Activated CD4-positive, alpha-beta T cell treated with anti-CD3 and anti-CD28 coated beads, Interleukin-2, amount 10 ng/mL, durations not matched to agents 24 days and 14 days (primary cell): ENCODE measurements around the gene TGIF2. TPM values are rescaled to one million over a fixed set of nuclear protein-coding genes. Genes with fewer than 3 reads are reported as not detected.

Source experiments
- DNase-seq: peaks from one replicate; pipeline ENCODE4 v3.0.0; 2022
- H3K27ac Mint-ChIP-seq: one replicate; pipeline ENCODE4 v1.8.0; 2022; ENCODE audit warnings: mild to moderate bottlenecking, mixed read lengths
- H3K27me3 Mint-ChIP-seq: one replicate; pipeline ENCODE4 v1.8.0; 2022; ENCODE audit warnings: mixed read lengths
- H3K36me3 Mint-ChIP-seq: one replicate; pipeline ENCODE4 v1.8.0; 2022; ENCODE audit warnings: low read depth, mild to moderate bottlenecking, mixed read lengths
- H3K4me1 Mint-ChIP-seq: one replicate; pipeline ENCODE4 v1.8.0; 2021; ENCODE audit warnings: mixed read lengths
- H3K4me3 Mint-ChIP-seq: one replicate; pipeline ENCODE4 v1.8.0; 2022; ENCODE audit warnings: mild to moderate bottlenecking, moderate library complexity, mixed read lengths
- H3K9me3 Mint-ChIP-seq: one replicate; pipeline ENCODE4 v1.8.0; 2021; ENCODE audit warnings: mixed read lengths
- intact Hi-C: fragments of 100-400 bp; cut with micrococcal nuclease; formaldehyde crosslinking; loops from one replicate; pipeline ENCODE4 v1.15.1; 2023
- total RNA-seq: library from RNA; stranded (reverse); gene quantifications from 2 replicates; pipeline ENCODE4 v1.2.3, GENCODE V29; 2022

Gene TGIF2
- total RNA-seq, 1 donor from 2014 or later, result 55.2 TPM

- H3K27me3 Mint-ChIP-seq, result peaks cover 8% of the 10 kb centered on the region
- H3K4me1 Mint-ChIP-seq, result no peaks in the 10 kb centered on the region
- H3K36me3 Mint-ChIP-seq, result no peaks in the 10 kb centered on the region
- no peaks in the 10 kb centered on the region for H3K9me3 Mint-ChIP-seq
- no peak overlapping the region for H3K27ac Mint-ChIP-seq
- intact Hi-C loops, result no loop called here
- no peak overlapping the region for H3K4me3 Mint-ChIP-seq
- DNase-seq, result no peak
Measured at GRCh38 chr20:36541768-36542488, 31.5 kb upstream of the TGIF2 start.

DNA sequence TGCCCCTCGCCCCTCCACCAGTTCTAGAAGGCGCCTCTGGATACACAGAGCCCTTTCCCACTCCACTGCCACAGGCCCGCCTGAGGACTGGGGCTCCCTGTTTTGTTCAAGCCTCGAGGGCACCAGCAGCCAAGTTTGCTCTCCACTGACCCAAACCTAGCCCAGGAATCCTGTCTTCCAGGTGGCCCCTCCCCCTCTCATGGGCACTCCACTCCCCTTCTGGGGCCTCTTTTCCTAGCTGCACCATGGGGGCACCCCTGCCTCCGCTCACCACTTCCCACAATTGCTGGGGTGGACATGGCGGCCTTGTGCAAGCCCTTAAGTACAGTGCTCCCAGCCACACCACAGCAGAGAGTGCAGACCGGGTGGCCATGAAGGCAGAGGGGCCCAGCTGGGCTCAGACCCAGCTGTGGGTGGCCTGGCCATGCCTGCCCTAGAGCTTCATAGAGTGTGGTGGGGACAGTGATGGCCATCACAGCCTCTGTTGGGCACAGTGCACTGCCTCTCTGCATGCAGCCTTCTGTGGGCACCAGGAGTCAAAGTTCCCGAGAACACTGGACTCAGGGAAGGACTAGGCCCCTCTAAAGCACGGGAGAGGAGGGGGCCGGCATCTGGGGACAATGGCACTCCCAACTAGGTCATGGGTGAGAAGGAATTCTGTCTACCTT is 30.7 kb upstream of the TGIF2 start:
- intact Hi-C loops, result no loop called here
- peaks cover 6% of the 10 kb centered on the region for H3K27me3 Mint-ChIP-seq
- no peak for DNase-seq
- no peaks in the 10 kb centered on the region for H3K9me3 Mint-ChIP-seq
- no peak overlapping the region for H3K27ac Mint-ChIP-seq
- H3K4me1 Mint-ChIP-seq, result no peaks in the 10 kb centered on the region
- no peaks in the 10 kb centered on the region for H3K36me3 Mint-ChIP-seq
- no peak overlapping the region for H3K4me3 Mint-ChIP-seq

DNA sequence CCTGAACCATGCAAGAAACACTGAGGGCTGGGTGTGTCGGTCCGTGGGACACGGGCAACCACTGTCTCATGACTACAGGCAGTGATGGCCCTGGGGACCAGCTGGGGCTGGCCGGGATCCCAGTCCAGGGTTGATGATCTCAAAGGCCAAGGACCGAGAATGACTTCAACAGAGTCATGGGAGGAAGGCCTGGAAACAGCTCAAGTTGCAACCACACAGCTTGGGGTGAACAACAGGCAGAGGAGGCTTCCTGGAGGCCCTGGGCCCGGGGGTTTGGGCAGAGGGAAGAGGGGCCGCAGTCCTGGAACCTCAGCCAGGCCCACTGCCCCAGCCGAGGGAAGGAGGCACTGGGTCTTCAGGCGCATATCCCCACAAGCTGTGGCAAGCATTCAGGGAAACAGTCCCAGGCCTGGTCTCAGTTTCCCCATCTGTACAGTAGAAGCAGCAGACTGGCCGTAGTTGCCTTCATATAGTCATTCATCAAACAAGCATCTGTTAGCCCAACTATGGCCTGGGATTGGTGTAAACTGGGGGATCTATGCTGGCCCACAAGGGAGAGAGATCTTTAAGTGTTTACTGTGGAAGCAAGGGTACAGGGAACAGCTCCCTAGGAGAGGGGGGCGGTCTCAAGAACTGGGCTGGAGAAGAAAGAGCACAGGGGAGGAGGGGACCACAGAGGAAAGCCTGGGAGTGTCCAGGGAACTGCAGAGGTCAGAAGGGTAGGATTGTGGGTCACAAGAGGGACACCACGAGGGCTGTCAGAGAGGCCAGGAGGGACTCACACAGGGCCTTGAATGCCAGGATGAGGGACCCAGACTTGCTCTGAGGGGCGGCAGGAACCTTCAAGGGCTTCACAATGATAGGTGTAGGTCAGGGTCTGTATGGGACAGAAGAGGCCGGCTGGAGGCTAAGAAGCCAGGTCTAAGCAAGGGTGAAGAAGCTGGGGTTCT is 29.9 kb upstream of the TGIF2 start:
- no peak for DNase-seq
- Mint-ChIP-seq H3K9me3 (no peaks in the 10 kb centered on the region), H3K36me3 (no peaks in the 10 kb centered on the region), H3K27ac (no peak overlapping the region), H3K4me3 (no peak overlapping the region), H3K27me3 (peaks cover 6% of the 10 kb centered on the region), H3K4me1 (no peaks in the 10 kb centered on the region)
- intact Hi-C loops, result no loop called here

GRCh38 chr20:36544134-36545018 is 29.0 kb upstream of the TGIF2 start:
- H3K4me1 Mint-ChIP-seq, result no peaks in the 10 kb centered on the region
- no peak overlapping the region for H3K27ac Mint-ChIP-seq
- H3K27me3 Mint-ChIP-seq, result peaks cover 5% of the 10 kb centered on the region
- no peaks in the 10 kb centered on the region for H3K9me3 Mint-ChIP-seq
- no peaks in the 10 kb centered on the region for H3K36me3 Mint-ChIP-seq
- H3K4me3 Mint-ChIP-seq, result no peak overlapping the region
- intact Hi-C loops, result no loop called here
- no peak for DNase-seq

DNA sequence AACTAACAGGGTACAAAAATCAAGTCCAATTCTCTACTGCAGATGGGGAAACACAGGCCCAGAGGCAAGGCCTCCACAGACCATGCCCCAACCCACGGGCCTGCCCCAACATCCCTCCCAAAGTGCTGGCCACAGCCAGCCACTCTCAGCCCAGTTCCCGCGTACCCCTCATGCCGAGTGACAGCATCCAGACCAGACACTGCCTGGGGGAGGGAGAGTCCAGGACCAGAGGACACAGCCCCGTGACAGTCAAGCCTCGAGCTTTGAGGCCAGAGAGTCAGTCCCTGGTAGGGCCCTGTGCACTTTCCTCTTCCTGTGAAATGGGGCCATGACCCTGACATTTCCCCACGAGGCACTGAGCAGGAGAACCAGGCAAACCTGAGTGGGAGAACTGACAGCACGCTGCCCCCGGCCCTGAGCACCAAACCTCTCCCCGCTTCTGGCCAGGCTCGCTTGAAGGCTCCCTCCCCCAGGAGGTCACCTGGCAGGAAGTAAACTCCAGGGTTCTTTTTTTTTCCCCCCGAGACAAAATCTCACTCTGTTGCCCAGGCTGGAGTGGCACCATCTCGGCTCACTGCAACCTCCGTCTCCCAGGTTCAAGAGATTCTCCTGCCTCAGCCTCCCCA is 27.2 kb upstream of the TGIF2 start:
- Mint-ChIP-seq H3K27me3 (no peaks in the 10 kb centered on the region), H3K36me3 (no peaks in the 10 kb centered on the region)
- DNase-seq, result no peak

GRCh38 chr20:36547186-36548005 is 26.0 kb upstream of the TGIF2 start:
- Mint-ChIP-seq H3K36me3 (no peaks in the 10 kb centered on the region), H3K27me3 (no peaks in the 10 kb centered on the region), H3K4me3 (no peak overlapping the region), H3K4me1 (no peaks in the 10 kb centered on the region), H3K27ac (no peak overlapping the region), H3K9me3 (no peaks in the 10 kb centered on the region)
- intact Hi-C loops, result no loop called here
- no peak for DNase-seq

More for the DNA sequence above, 27.2 kb upstream of the TGIF2 start:
- Mint-ChIP-seq H3K27ac (no peak overlapping the region), H3K4me1 (no peaks in the 10 kb centered on the region), H3K9me3 (no peaks in the 10 kb centered on the region), H3K4me3 (no peak overlapping the region)
- intact Hi-C loops, result no loop called here

DNA sequence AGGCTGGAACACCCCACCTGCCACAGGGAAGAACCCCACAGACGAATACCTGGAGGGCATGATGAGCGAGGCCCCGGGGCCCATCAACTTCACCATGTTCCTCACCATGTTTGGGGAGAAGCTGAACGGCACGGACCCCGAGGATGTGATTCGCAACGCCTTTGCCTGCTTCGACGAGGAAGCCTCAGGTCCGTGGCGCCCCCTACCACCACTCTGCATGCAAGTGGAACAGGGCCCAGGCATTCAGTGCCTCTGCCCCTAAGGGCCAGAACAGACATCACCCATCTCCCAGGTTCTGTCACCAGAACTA is 25.4 kb upstream of the TGIF2 start:
- no peaks in the 10 kb centered on the region for H3K9me3 Mint-ChIP-seq
- DNase-seq, result no peak
- no peak overlapping the region for H3K4me3 Mint-ChIP-seq
- H3K36me3 Mint-ChIP-seq, result no peaks in the 10 kb centered on the region
- intact Hi-C loops, result no loop called here
- H3K27me3 Mint-ChIP-seq, result no peaks in the 10 kb centered on the region
- H3K27ac Mint-ChIP-seq, result no peak overlapping the region
- H3K4me1 Mint-ChIP-seq, result no peaks in the 10 kb centered on the region

DNA sequence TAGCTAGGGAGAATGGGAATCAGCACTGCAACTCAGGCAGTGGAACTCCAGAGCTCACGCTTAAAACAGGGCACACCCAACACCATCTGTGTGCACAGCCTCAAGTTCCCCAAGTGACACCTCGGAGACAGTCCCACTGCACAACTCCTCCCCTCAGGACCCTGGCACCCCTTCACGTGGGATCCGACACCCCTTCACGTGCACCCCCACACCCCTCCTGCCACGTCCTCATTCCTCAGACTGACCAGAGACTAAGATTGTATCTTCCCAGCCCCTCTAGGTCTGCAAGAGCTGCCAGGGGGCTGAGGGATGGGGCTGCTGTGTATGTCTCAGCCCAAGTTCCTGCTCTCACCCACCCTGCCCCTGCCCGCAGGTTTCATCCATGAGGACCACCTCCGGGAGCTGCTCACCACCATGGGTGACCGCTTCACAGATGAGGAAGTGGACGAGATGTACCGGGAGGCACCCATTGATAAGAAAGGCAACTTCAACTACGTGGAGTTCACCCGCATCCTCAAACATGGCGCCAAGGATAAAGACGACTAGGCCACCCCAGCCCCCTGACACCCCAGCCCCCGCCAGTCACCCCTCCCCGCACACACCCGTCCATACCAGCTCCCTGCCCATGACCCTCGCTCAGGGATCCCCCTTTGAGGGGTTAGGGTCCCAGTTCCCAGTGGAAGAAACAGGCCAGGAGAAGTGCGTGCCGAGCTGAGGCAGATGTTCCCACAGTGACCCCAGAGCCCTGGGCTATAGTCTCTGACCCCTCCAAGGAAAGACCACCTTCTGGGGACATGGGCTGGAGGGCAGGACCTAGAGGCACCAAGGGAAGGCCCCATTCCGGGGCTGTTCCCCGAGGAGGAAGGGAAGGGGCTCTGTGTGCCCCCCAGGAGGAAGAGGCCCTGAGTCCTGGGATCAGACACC is 24.4 kb upstream of the TGIF2 start:
- H3K4me1 Mint-ChIP-seq, result no peaks in the 10 kb centered on the region
- no peaks in the 10 kb centered on the region for H3K9me3 Mint-ChIP-seq

DNA sequence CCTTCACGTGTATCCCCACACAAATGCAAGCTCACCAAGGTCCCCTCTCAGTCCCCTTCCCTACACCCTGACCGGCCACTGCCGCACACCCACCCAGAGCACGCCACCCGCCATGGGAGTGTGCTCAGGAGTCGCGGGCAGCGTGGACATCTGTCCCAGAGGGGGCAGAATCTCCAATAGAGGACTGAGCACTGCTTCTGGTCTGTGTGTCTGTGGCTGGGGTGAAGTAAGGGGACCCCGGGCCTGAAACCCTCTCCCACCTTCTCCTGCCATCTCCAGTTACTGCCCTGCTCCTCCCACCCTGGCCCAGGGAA is 23.8 kb upstream of the TGIF2 start:
- no peaks in the 10 kb centered on the region for H3K27me3 Mint-ChIP-seq
- no peak overlapping the region for H3K27ac Mint-ChIP-seq
- DNase-seq, result no peak
- no peaks in the 10 kb centered on the region for H3K4me1 Mint-ChIP-seq
- intact Hi-C loops, result no loop called here
- no peaks in the 10 kb centered on the region for H3K36me3 Mint-ChIP-seq
- no peak overlapping the region for H3K4me3 Mint-ChIP-seq
- H3K9me3 Mint-ChIP-seq, result no peaks in the 10 kb centered on the region

More for the DNA sequence above, 24.4 kb upstream of the TGIF2 start:
- Mint-ChIP-seq H3K4me3 (no peak overlapping the region), H3K27ac (no peak overlapping the region), H3K27me3 (no peaks in the 10 kb centered on the region), H3K36me3 (no peaks in the 10 kb centered on the region)
- intact Hi-C loops, result no loop called here
- no peak for DNase-seq

DNA sequence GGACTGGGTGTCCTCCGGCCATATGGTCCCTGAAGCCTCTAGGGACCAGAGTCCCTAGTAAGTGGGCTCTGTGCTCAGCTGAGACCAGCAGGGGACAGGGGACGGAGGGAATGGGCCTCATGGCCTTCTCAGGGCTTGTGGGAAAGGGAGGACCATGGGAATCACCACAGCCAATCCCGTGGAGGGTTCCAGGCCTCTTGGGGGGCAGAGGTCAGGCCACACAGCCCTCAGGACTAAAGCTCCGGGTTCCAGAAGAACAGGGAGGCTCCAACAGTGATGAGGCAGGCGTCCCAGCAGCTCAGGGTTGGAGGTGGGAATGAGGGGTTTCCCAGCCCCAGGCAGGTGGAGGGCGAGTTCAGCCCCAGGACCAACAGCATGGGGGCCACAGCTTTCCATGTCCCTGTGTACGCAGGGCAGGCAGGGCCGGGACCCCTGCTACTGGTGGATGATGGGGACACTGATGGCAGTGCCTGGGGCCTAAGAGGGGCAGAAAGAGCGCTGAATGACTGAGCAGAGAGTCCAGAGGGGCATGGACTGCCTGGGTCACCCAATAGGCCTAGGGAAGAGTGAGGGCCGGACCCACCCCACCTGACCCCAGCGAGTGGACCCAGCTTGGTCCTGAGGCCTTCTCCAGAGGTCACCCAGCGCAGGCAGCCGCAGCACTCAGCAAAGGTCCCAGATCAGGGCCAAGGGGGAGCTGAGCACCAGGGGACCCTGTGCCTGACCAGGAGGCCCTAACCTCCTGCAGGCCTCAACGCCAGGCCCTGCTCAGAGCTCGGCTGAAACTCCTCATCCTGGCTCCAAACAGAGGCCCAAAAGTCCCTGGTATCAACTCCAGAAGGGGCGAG is 23.2 kb upstream of the TGIF2 start:
- H3K4me1 Mint-ChIP-seq, result no peaks in the 10 kb centered on the region
- no peak for DNase-seq
- H3K36me3 Mint-ChIP-seq, result no peaks in the 10 kb centered on the region
- H3K4me3 Mint-ChIP-seq, result no peak overlapping the region
- H3K9me3 Mint-ChIP-seq, result no peaks in the 10 kb centered on the region
- no peaks in the 10 kb centered on the region for H3K27me3 Mint-ChIP-seq
- intact Hi-C loops, result no loop called here
- H3K27ac Mint-ChIP-seq, result no peak overlapping the region

DNA sequence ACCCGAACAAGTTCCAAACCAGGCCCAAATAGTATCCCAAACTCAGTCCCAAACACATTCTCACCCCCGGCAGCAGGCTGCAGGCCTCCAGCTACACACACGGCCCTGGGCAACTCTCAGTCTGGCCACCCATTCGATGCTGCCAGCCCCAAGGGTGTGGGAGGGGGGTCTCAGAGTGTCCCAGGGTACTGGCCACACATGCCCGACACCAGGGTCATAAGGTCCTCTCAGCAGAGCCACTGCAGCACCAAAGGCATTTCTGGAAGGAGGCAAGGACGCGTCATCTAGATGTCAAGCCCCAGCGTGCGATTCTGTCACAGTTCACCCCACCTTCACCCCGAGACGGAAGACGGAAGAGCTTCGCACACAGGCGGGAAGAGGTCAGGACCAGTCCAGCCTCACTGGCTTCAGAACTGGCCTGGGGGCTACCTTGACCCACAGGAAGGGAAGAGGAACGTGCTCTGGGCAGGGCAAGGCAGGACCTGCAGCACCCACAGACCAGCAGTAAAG is 22.6 kb upstream of the TGIF2 start:
- H3K36me3 Mint-ChIP-seq, result no peaks in the 10 kb centered on the region
- intact Hi-C loops, result no loop called here
- no peak overlapping the region for H3K4me3 Mint-ChIP-seq
- no peaks in the 10 kb centered on the region for H3K4me1 Mint-ChIP-seq
- H3K9me3 Mint-ChIP-seq, result no peaks in the 10 kb centered on the region
- no peak overlapping the region for H3K27ac Mint-ChIP-seq
- H3K27me3 Mint-ChIP-seq, result no peaks in the 10 kb centered on the region
- no peak for DNase-seq
